Measurements from ENCODE around the gene CLASP1. TPM values are rescaled to one million over a fixed set of nuclear protein-coding genes. Genes with fewer than 3 reads are reported as not detected.

Gene CLASP1
- total RNA-seq, 1 donor, result 46.0 TPM

DNA sequence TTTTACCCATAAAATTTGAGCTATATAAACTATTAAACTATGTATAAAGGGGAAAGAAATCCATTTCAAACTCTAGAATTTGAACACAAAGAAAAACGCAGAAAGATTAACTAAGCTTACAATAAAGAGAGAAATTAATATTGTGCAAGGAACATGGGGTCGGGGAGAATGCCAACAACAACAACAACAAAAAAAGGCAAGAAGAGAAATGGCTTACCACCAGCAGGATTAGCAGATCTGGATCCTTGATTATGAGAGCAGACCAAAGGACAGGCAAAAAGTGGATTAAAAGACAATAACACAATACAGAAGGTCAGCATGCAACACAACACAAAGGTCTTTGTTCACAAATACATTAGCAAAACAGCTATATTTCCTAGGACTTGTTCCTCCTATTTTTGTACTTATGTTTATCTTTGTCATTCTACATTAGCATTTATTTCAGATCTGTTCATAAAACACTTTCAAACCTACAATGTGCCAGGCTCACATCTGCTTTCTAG lies 222.0 kb downstream of the CLASP1 start:
- Histone ChIP-seq H3K9me3 (ENCODE audit: low read depth, low read length) (no peaks in the 10 kb centered on the region), H3K4me2 (ENCODE audit: insufficient read depth, low read length) (no peak overlapping the region), H2AFZ (ENCODE audit: low read length) (no peak overlapping the region), H3K4me3 (ENCODE audit: insufficient read depth, low read length) (no peak overlapping the region), H3K27me3 (ENCODE audit: insufficient read depth, low read length) (no peaks in the 10 kb centered on the region), H3K36me3 (ENCODE audit: insufficient read depth, low read length) (peaks cover 18% of the 10 kb centered on the region), H3K27ac (ENCODE audit: low read depth, low read length) (no peak overlapping the region), H4K20me1 (ENCODE audit: insufficient read depth, low read length) (no peaks in the 10 kb centered on the region), H3K79me2 (ENCODE audit: insufficient read depth, low read length) (no peaks in the 10 kb centered on the region), H3K4me1 (ENCODE audit: insufficient read depth, low read length) (peaks cover 3% of the 10 kb centered on the region)
- no peak for DNase-seq (ENCODE audit: insufficient read length, low spot score, missing footprints)
- no peak for TF ChIP-seq CTCF (IDR thresholded peaks at IDR 0.05; ENCODE audit: extremely low read depth, low read depth, low read length)

GRCh38 chr2:121420486-121420885 lies 228.8 kb downstream of the CLASP1 start:
- H3K79me2 ChIP-seq (ENCODE audit: insufficient read depth, low read length), result no peaks in the 10 kb centered on the region
- DNase-seq (ENCODE audit: insufficient read length, low spot score, missing footprints), result no peak
- TF ChIP-seq CTCF (IDR thresholded peaks at IDR 0.05; ENCODE audit: extremely low read depth, low read depth, low read length), result no peak
- no peaks in the 10 kb centered on the region for H4K20me1 ChIP-seq (ENCODE audit: insufficient read depth, low read length)
- no peak overlapping the region for H3K4me2 ChIP-seq (ENCODE audit: insufficient read depth, low read length)
- H3K4me1 ChIP-seq (ENCODE audit: insufficient read depth, low read length), result no peaks in the 10 kb centered on the region
- peaks cover 14% of the 10 kb centered on the region for H3K36me3 ChIP-seq (ENCODE audit: insufficient read depth, low read length)
- no peaks in the 10 kb centered on the region for H3K27me3 ChIP-seq (ENCODE audit: insufficient read depth, low read length)
- H3K4me3 ChIP-seq (ENCODE audit: insufficient read depth, low read length), result no peak overlapping the region
- H3K9me3 ChIP-seq (ENCODE audit: low read depth, low read length), result no peaks in the 10 kb centered on the region
- H3K27ac ChIP-seq (ENCODE audit: low read depth, low read length), result no peak overlapping the region
- no peak overlapping the region for H2AFZ ChIP-seq (ENCODE audit: low read length)

DNA sequence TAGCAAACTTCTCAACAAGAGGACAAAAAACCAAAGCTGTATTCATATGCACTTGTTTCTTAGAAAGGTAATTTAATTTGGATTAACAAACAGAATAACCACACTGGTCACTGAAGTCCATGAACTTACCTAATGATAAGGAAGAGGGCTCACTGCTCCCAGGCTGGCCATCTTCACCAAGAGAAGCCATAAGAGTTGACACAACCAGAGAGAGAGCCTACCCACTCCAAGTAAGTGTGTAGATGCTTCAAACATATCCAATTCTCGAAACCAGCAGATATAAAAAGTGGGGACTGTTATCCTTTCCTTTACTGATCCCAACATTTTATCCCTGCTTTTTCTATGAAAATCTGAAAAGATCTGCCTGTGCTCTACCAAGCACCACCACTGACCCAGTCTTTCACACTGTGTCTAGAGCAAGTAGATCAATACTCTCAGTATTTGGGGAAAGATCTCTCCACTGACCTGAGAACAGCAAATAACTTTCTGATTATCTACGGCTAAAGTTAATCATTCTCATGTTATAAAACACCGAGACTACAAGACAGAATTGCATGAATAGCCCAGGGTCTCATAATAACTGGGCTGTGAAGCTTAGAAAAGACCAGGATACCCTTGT lies 230.1 kb downstream of the CLASP1 start:
- no peak overlapping the region for H3K27ac ChIP-seq (ENCODE audit: low read depth, low read length)
- TF ChIP-seq CTCF (IDR thresholded peaks at IDR 0.05; ENCODE audit: extremely low read depth, low read depth, low read length), result no peak
- DNase-seq (ENCODE audit: insufficient read length, low spot score, missing footprints), result no peak
- no peak overlapping the region for H3K4me2 ChIP-seq (ENCODE audit: insufficient read depth, low read length)
- H3K36me3 ChIP-seq (ENCODE audit: insufficient read depth, low read length), result peaks cover 16% of the 10 kb centered on the region
- no peak overlapping the region for H2AFZ ChIP-seq (ENCODE audit: low read length)
- H3K79me2 ChIP-seq (ENCODE audit: insufficient read depth, low read length), result no peaks in the 10 kb centered on the region
- peaks cover 2% of the 10 kb centered on the region for H4K20me1 ChIP-seq (ENCODE audit: insufficient read depth, low read length)
- H3K27me3 ChIP-seq (ENCODE audit: insufficient read depth, low read length), result no peaks in the 10 kb centered on the region
- no peak overlapping the region for H3K4me3 ChIP-seq (ENCODE audit: insufficient read depth, low read length)
- H3K9me3 ChIP-seq (ENCODE audit: low read depth, low read length), result no peaks in the 10 kb centered on the region
- H3K4me1 ChIP-seq (ENCODE audit: insufficient read depth, low read length), result no peaks in the 10 kb centered on the region

DNA sequence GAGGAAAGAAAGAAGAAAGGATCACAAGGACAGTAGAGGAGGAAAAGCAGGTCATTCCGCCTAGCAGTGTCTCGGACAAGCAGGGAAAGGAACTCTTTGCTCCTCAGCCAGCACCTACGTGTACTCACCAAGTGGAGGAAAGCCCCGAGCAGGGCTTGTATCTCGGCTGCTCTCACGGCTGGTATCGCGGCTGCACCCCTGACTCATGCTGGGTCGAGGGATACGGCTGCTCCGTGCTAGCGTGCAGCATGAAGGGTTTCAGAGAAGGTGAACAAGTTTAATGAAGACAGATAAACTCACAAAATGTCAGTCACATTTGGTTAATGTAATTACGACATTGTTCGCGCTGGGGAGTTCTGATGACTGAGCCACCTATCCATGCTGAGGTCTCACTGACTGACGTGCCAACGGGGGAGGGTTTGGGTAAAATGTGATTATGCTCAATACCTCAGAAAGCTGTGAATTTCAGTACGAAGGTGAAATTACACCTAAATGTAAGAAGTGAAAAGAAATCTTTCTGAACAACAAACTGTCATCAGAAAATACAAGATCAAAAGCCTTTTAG lies 230.7 kb downstream of the CLASP1 start:
- Histone ChIP-seq H3K9me3 (ENCODE audit: low read depth, low read length) (no peaks in the 10 kb centered on the region), H4K20me1 (ENCODE audit: insufficient read depth, low read length) (peaks cover 3% of the 10 kb centered on the region), H3K27ac (ENCODE audit: low read depth, low read length) (no peak overlapping the region), H3K27me3 (ENCODE audit: insufficient read depth, low read length) (no peaks in the 10 kb centered on the region), H3K4me3 (ENCODE audit: insufficient read depth, low read length) (no peak overlapping the region), H3K4me1 (ENCODE audit: insufficient read depth, low read length) (no peaks in the 10 kb centered on the region), H2AFZ (ENCODE audit: low read length) (no peak overlapping the region), H3K4me2 (ENCODE audit: insufficient read depth, low read length) (no peak overlapping the region), H3K36me3 (ENCODE audit: insufficient read depth, low read length) (peaks cover 17% of the 10 kb centered on the region), H3K79me2 (ENCODE audit: insufficient read depth, low read length) (no peaks in the 10 kb centered on the region)
- no peak for TF ChIP-seq CTCF (IDR thresholded peaks at IDR 0.05; ENCODE audit: extremely low read depth, low read depth, low read length)
- DNase-seq (ENCODE audit: insufficient read length, low spot score, missing footprints), result no peak

Measured in osteoblast (primary cell).